GM12878 (cell line): ENCODE data around the gene SIAH2. TPM values are rescaled to one million over a fixed set of nuclear protein-coding genes. Genes with fewer than 3 reads are reported as not detected.

Experiments used
- ATAC-seq: fragments of 200-7000 bp; cut with Tn5 transposase; 3 replicates; pipeline ENCODE4 v1.9.1; 2020; ENCODE audit warnings: mild to moderate bottlenecking, moderate library complexity
- BruUV-seq: library from RNA; stranded (reverse); fragments of 400-500 nt; replicated peaks from 2 replicates; lab custom pipeline; 2021; lab: Mats Ljungman, UMichigan
- CTCF ChIA-PET: fragments of 300-600 bp; sonication (Branson Sonifier 250); formaldehyde crosslinking; extraction: SDS; loops from one replicate; lab custom pipeline; 2021; ENCODE audit warnings: inconsistent platforms; lab: Yijun Ruan, JAX
- POLR2A ChIA-PET: fragments of 350-600 bp; formaldehyde crosslinking; extraction: SDS; loops from one replicate; lab custom pipeline; 2021; ENCODE audit warnings: inconsistent platforms; lab: Charles Lee
- RAD21 ChIA-PET: fragments of 300-600 bp; sonication (Branson Sonifier 250); formaldehyde crosslinking; loops from one replicate; lab custom pipeline; 2023; ENCODE audit warnings: antibody characterized with exemption; ENCODE audit not compliant: unreplicated experiment; lab: Charles Lee
- SMC1A ChIA-PET: fragments of 300-600 bp; sonication (Branson Sonifier 250); formaldehyde crosslinking; loops from one replicate; lab custom pipeline; 2023; ENCODE audit not compliant: unreplicated experiment, uncharacterized antibody; lab: Charles Lee
- DNase-seq: peaks from one replicate; pipeline ENCODE4 v3.0.0-alpha.2; 2011; ENCODE audit warnings: low read depth, low spot score
- FAIRE-seq: peaks from 3 replicates; lab custom pipeline; 2011; peaks lifted over from hg19 to GRCh38; lab: Jason Lieb, UNC
- H2AFZ ChIP-seq: 2 replicates; pipeline ENCODE4 v1.6.0; 2011; ENCODE audit warnings: low read depth, low read length, control low read depth; ENCODE audit not compliant: control insufficient read depth
- H3K27ac ChIP-seq: 2 replicates; pipeline ENCODE4 v1.5.1; 2011; ENCODE audit warnings: control low read depth; ENCODE audit not compliant: control insufficient read depth, insufficient read depth
- H3K27me3 ChIP-seq, 2 experiments: replicated peaks in 1 of 2; 2 replicates each; pipeline versions ENCODE4 v1.6.0 to v1.6.1; 2011; ENCODE audit warnings: low read length in 1 of 2; ENCODE audit not compliant: control insufficient read depth in 2 of 2, insufficient read depth in 2 of 2
- H3K36me3 ChIP-seq, 2 experiments: 2 replicates each; pipeline ENCODE4 v1.5.1; 2011; ENCODE audit warnings: low read length in 1 of 2; ENCODE audit not compliant: control insufficient read depth in 2 of 2, insufficient read depth in 2 of 2
- H3K4me1 ChIP-seq: 2 replicates; pipeline ENCODE4 v1.6.1; 2011; ENCODE audit warnings: mild to moderate bottlenecking, low read length, moderate library complexity, mixed read lengths; ENCODE audit not compliant: control insufficient read depth, insufficient read depth
- H3K4me2 ChIP-seq: 2 replicates; pipeline ENCODE4 v1.6.0; 2011; ENCODE audit warnings: control low read depth; ENCODE audit not compliant: control insufficient read depth, insufficient read depth
- H3K4me3 ChIP-seq: fragments of 200-600 bp; sonication (generic); 2 replicates; pipeline ENCODE4 v1.5.1; 2016
- H3K79me2 ChIP-seq: 2 replicates; pipeline ENCODE4 v1.6.0; 2011; ENCODE audit warnings: low read length; ENCODE audit not compliant: control insufficient read depth, insufficient read depth
- H3K9ac ChIP-seq: 2 replicates; pipeline ENCODE4 v1.8.0; 2011; ENCODE audit warnings: low read length, control low read depth, mixed read lengths; ENCODE audit not compliant: control insufficient read depth, insufficient read depth
- H3K9me3 ChIP-seq: replicated peaks from 3 replicates; pipeline ENCODE4 v1.5.1; 2011; ENCODE audit warnings: mild to moderate bottlenecking, low read length; ENCODE audit not compliant: control insufficient read depth, insufficient read depth
- H4K20me1 ChIP-seq: 2 replicates; pipeline ENCODE4 v1.6.0; 2011; ENCODE audit not compliant: control insufficient read depth, insufficient read depth
- BMI1 ChIP-seq: fragments of 450-650 bp; IDR thresholded peaks from 2 replicates; pipeline ENCODE4 v1.6.1; 2016; ENCODE audit warnings: mild to moderate bottlenecking, moderate library complexity, borderline replicate concordance
- CEBPB ChIP-seq, 2 experiments: fragments of 150-350 bp in 1 of 2; IDR thresholded peaks; 2 replicates each; pipeline ENCODE4 v1.6.1; 2012 to 2014; ENCODE audit warnings: low read depth in 2 of 2, low read length in 2 of 2, borderline replicate concordance in 1 of 2, inconsistent platforms in 1 of 2
- ESRRA ChIP-seq: IDR thresholded peaks from 2 replicates; pipeline ENCODE4 v1.6.1; 2012; ENCODE audit warnings: mild to moderate bottlenecking, low read length, improper control_type of control experiment
- EZH2 ChIP-seq: IDR thresholded peaks from 2 replicates; pipeline ENCODE4 v1.6.1; 2012; ENCODE audit warnings: low read depth, mild to moderate bottlenecking, control low read depth, inconsistent platforms, low read length, borderline replicate concordance; ENCODE audit not compliant: control insufficient read depth
- GATAD2B ChIP-seq: fragments of 450-650 bp; conservative IDR thresholded peaks from 2 replicates; pipeline ENCODE4 v1.6.1; 2017; ENCODE audit warnings: low read depth, mild to moderate bottlenecking, moderate library complexity
- KLF5 ChIP-seq: fragments of 450-650 bp; IDR thresholded peaks from 2 replicates; pipeline ENCODE4 v1.6.1; 2014; ENCODE audit warnings: mild to moderate bottlenecking; ENCODE audit not compliant: partially characterized antibody
- MLLT1 ChIP-seq: fragments of 450-650 bp; IDR thresholded peaks from 2 replicates; pipeline ENCODE4 v1.6.1; 2016; ENCODE audit warnings: mild to moderate bottlenecking
- MYC ChIP-seq: IDR thresholded peaks from 2 replicates; pipeline ENCODE4 v1.6.1; 2011; ENCODE audit warnings: mild to moderate bottlenecking, low read length, moderate library complexity, inconsistent platforms; ENCODE audit not compliant: insufficient read depth, insufficient replicate concordance, insufficient read length, severe bottlenecking
- NFIC ChIP-seq: IDR thresholded peaks from 2 replicates; pipeline ENCODE4 v1.6.1; 2012; ENCODE audit warnings: low read depth, mild to moderate bottlenecking, inconsistent platforms, low read length, moderate library complexity
- NFXL1 ChIP-seq: fragments of 450-650 bp; IDR thresholded peaks from 2 replicates; pipeline ENCODE4 v1.6.1; 2017; ENCODE audit warnings: antibody characterized with exemption, mild to moderate bottlenecking, borderline replicate concordance
- NR2C2 ChIP-seq: IDR thresholded peaks from 2 replicates; pipeline ENCODE4 v1.6.1; 2011; ENCODE audit warnings: borderline replicate concordance, low read depth; ENCODE audit not compliant: control insufficient read depth, insufficient read length
- STAT1 ChIP-seq: fragments of 450-650 bp; conservative IDR thresholded peaks from 2 replicates; pipeline ENCODE4 v1.6.1; 2014; ENCODE audit warnings: antibody characterized with exemption, mild to moderate bottlenecking
- TCF7 ChIP-seq: IDR thresholded peaks from 2 replicates; pipeline ENCODE4 v1.6.1; 2014; ENCODE audit warnings: antibody characterized with exemption, borderline replicate concordance
- ZNF217 ChIP-seq: fragments of 450-650 bp; IDR thresholded peaks from 2 replicates; pipeline ENCODE4 v1.6.1; 2017; ENCODE audit warnings: antibody characterized with exemption, mild to moderate bottlenecking
- ZZZ3 ChIP-seq: IDR thresholded peaks from 2 replicates; pipeline ENCODE4 v1.6.1; 2011; ENCODE audit warnings: low read depth; ENCODE audit not compliant: control insufficient read depth, insufficient read length
- WGBS: methylation state at CpG from one replicate; pipeline ENCODE4 v1.1.6; 2016; ENCODE audit warnings: low lambda C conversion rate; ENCODE audit not compliant: insufficient replicate concordance, insufficient coverage; ENCODE audit errors: missing lambda C conversion rate; 5-methylcytosine and 5-hydroxymethylcytosine counted together
- in situ Hi-C: fragments of 300-500 bp; cut with MboI; formaldehyde crosslinking; loops from 9 replicates; pipeline ENCODE4 v1.14.3; 2018; ENCODE audit warnings: mixed read lengths
- intact Hi-C: fragments of 100-400 bp; cut with micrococcal nuclease; formaldehyde crosslinking; loops from one replicate; pipeline ENCODE4 v1.14.2; 2022; ENCODE audit not compliant: unreplicated experiment
- polyA plus RNA-seq, 11 experiments: library from polyadenylated mRNA; depleted of rRNA in 4 of 11; unstranded in 6 of 11; stranded (reverse) in 5 of 11; fragments of >200 nt; fragmentation: Nextera tagmentation in 4 of 11; fragmentation: Illumina TruSeq in 1 of 11; extraction: Ambion mirVana in 4 of 11; extraction: Trizol in 1 of 11; gene quantifications; 1 replicate in 1 of 11; 2 replicates in 10 of 11; pipeline versions ENCODE4 v1.2.1 to v1.2.3, GENCODE V29; 2011 to 2016; ENCODE audit warnings: inconsistent platforms in 2 of 11, missing spikeins in 2 of 11, low read depth in 1 of 11
- total RNA-seq, 4 experiments: library from RNA; depleted of rRNA in 3 of 4; stranded (reverse); fragments of >200 nt in 3 of 4; fragmentation: Illumina TruSeq in 1 of 4; extraction: Trizol in 1 of 4; gene quantifications; 2 replicates each; pipeline versions ENCODE4 v1.2.1 to v1.2.3, GENCODE V29; 2013 to 2021
- TF ChIP-seq, protein P1 (sequence below): IDR thresholded peaks from 2 replicates; pipeline ENCODE4 v1.6.1; 2012; ENCODE audit warnings: low read depth, low read length, improper control_type of control experiment
- TF ChIP-seq, protein P2 (sequence below): fragments of 450-650 bp; conservative IDR thresholded peaks from 2 replicates; pipeline ENCODE4 v1.6.1; 2017; ENCODE audit warnings: mild to moderate bottlenecking, moderate library complexity
- TF ChIP-seq, protein P3 (sequence below): fragments of 450-650 bp; IDR thresholded peaks from 2 replicates; pipeline ENCODE4 v1.6.1; 2018; ENCODE audit warnings: borderline replicate concordance, mild to moderate bottlenecking; ENCODE audit not compliant: partially characterized antibody

The SIAH2 gene
- total and polyA plus RNA-seq, 10 of the 15 experiments (the other 5 are each of a cell fraction or from before 2014, with no cell fraction given), result 3.3 to 51.5 (median 29.7) TPM

DNA sequence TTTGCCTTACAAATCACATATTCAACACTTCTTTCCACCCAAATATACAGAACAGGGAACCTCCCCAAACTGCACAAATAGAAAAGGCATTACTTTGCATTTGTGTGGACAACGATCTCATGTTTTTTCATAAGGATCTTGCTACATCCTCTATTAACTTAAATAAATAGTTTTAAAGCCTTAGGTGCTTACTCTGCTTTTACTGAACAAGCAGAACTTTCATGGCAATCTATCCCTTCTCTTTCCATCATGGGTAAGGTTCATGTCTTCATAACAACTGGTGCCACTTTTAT lies 18.1 kb downstream of the SIAH2 start:
- no TSS peak for BruUV-seq
- Histone ChIP-seq H3K4me2 (peak overlapping the region; percentile 50; the same call in 1 of the 2 replicates), H3K9ac (no peak overlapping the region), H3K4me3 (no peak overlapping the region), H3K4me1 (peaks cover 31% of the 10 kb centered on the region), H3K9me3 (no peaks in the 10 kb centered on the region), H2AFZ (no peak overlapping the region), H3K79me2 (peaks cover 74% of the 10 kb centered on the region), H3K27ac (no peak overlapping the region), H4K20me1 (no peaks in the 10 kb centered on the region), H3K36me3 (peaks cover 2 to 8% of the 10 kb centered on the region in 2 experiments; a peak in 3 of 4 replicates), H3K27me3 (no peaks in the 10 kb centered on the region)
- FAIRE-seq (no peak), DNase-seq (no peak), ATAC-seq (no peak)
- in situ Hi-C loops (no loop called here), intact Hi-C loops (no loop called here)
- POLR2A ChIA-PET, result interaction anchor here (1.1 to 1.6 kb wide), 3 partner anchors 10 to 17 kb away, joined by 3 to 6 read pairs (median 4); no protein-coding TSS in a partner anchor
- CTCF ChIA-PET, result interaction anchor here (1.0 to 3.1 kb wide), 5 partner anchors 14 to 43 kb away, joined by 3 to 7 read pairs (median 4); partner anchors contain the start of gene SIAH2
- 46% methylated on average over 1 of the region's 1 CpG for WGBS
- RAD21 ChIA-PET, result no interaction called here
- SMC1A ChIA-PET, result interaction anchor here (0.7 to 2.3 kb wide), 4 partner anchors 9 to 19 kb away, joined by 3 to 11 read pairs (median 6); partner anchors contain the start of gene SIAH2
- no peak for TF ChIP-seq MYC
- no peak for TF ChIP-seq STAT1
- TF ChIP-seq MLLT1, result no peak
- no peak for TF ChIP-seq NFXL1
- no peak for TF ChIP-seq NR2C2
- TF ChIP-seq EZH2, result no peak
- TF ChIP-seq KLF5, result no peak
- TF ChIP-seq ZZZ3, result no peak
- TF ChIP-seq TCF7, result no peak
- TF ChIP-seq, protein P1, sequence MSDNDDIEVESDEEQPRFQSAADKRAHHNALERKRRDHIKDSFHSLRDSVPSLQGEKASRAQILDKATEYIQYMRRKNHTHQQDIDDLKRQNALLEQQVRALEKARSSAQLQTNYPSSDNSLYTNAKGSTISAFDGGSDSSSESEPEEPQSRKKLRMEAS, result no peak
- no peak for TF ChIP-seq BMI1
- TF ChIP-seq ZNF217, result no peak
- TF ChIP-seq GATAD2B, result no peak
- TF ChIP-seq ESRRA, result no peak
- TF ChIP-seq, protein P2, sequence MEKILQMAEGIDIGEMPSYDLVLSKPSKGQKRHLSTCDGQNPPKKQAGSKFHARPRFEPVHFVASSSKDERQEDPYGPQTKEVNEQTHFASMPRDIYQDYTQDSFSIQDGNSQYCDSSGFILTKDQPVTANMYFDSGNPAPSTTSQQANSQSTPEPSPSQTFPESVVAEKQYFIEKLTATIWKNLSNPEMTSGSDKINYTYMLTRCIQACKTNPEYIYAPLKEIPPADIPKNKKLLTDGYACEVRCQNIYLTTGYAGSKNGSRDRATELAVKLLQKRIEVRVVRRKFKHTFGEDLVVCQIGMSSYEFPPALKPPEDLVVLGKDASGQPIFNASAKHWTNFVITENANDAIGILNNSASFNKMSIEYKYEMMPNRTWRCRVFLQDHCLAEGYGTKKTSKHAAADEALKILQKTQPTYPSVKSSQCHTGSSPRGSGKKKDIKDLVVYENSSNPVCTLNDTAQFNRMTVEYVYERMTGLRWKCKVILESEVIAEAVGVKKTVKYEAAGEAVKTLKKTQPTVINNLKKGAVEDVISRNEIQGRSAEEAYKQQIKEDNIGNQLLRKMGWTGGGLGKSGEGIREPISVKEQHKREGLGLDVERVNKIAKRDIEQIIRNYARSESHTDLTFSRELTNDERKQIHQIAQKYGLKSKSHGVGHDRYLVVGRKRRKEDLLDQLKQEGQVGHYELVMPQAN, result no peak
- TF ChIP-seq NFIC, result no peak
- TF ChIP-seq, protein P3, sequence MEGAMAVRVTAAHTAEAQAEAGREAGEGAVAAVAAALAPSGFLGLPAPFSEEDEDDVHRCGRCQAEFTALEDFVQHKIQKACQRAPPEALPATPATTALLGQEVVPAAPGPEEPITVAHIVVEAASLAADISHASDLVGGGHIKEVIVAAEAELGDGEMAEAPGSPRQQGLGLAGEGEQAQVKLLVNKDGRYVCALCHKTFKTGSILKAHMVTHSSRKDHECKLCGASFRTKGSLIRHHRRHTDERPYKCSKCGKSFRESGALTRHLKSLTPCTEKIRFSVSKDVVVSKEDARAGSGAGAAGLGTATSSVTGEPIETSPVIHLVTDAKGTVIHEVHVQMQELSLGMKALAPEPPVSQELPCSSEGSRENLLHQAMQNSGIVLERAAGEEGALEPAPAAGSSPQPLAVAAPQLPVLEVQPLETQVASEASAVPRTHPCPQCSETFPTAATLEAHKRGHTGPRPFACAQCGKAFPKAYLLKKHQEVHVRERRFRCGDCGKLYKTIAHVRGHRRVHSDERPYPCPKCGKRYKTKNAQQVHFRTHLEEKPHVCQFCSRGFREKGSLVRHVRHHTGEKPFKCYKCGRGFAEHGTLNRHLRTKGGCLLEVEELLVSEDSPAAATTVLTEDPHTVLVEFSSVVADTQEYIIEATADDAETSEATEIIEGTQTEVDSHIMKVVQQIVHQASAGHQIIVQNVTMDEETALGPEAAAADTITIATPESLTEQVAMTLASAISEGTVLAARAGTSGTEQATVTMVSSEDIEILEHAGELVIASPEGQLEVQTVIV, result no peak
- no peak for TF ChIP-seq CEBPB (IDR thresholded peaks at IDR 0.05; ENCODE audit: borderline replicate concordance in 1 of 2, low read depth in 2 of 2, low read length in 2 of 2)
